GM12875 (cell line): ENCODE data around the gene SRRM1.

Experiments used
- H3K4me3 ChIP-seq: one replicate; pipeline ENCODE4 v1.5.1; 2011; ENCODE audit warnings: low read depth, low read length, control low read depth
- CTCF ChIP-seq: IDR thresholded peaks from 2 replicates; pipeline ENCODE4 v1.5.1; 2011; ENCODE audit warnings: low read depth, mild to moderate bottlenecking, control low read depth, inconsistent platforms, low read length, moderate library complexity, borderline replicate concordance; ENCODE audit not compliant: insufficient read depth

Gene SRRM1

GRCh38 chr1:24711329-24711728, 68.2 kb downstream of the SRRM1 start:
- no peak for TF ChIP-seq CTCF
- no peak overlapping the region for H3K4me3 ChIP-seq

GRCh38 chr1:24713176-24713575, 70.1 kb downstream of the SRRM1 start:
- TF ChIP-seq CTCF = no peak
- H3K4me3 ChIP-seq = no peak overlapping the region

- no peak overlapping the region for H3K4me3 ChIP-seq
- TF ChIP-seq CTCF = no peak
Observed at GRCh38 chr1:24713736-24714135, 70.6 kb downstream of the SRRM1 start.

GRCh38 chr1:24714859-24715520, 71.9 kb downstream of the SRRM1 start:
- H3K4me3 ChIP-seq = no peak overlapping the region
- no peak for TF ChIP-seq CTCF

GRCh38 chr1:24715658-24716057, 72.6 kb downstream of the SRRM1 start:
- no peak for TF ChIP-seq CTCF
- H3K4me3 ChIP-seq = no peak overlapping the region

GRCh38 chr1:24717887-24718650, 75.0 kb downstream of the SRRM1 start:
- no peak for TF ChIP-seq CTCF
- no peak overlapping the region for H3K4me3 ChIP-seq

- no peak for TF ChIP-seq CTCF
- no peak overlapping the region for H3K4me3 ChIP-seq
Observed at GRCh38 chr1:24720152-24720551, 77.0 kb downstream of the SRRM1 start.
